Mononuclear cell (primary cell): ENCODE results near the gene NAGLU. TPM values are rescaled to one million over a fixed set of nuclear protein-coding genes. Genes with fewer than 3 reads are reported as not detected.

Source experiments
- H3K27me3 ChIP-seq: 2 replicates; pipeline ENCODE4 v1.6.0; 2011; ENCODE audit warnings: low read length, control low read depth; ENCODE audit not compliant: insufficient read depth
- H3K4me1 ChIP-seq: 2 replicates; pipeline ENCODE4 v1.5.1; 2011; ENCODE audit warnings: mild to moderate bottlenecking, low read length, control low read depth; ENCODE audit not compliant: insufficient read depth
- H3K4me3 ChIP-seq: 2 replicates; pipeline ENCODE4 v1.5.1; 2011; ENCODE audit warnings: mild to moderate bottlenecking, low read length, moderate library complexity
- H3K9me3 ChIP-seq: 2 replicates; pipeline ENCODE4 v1.5.1; 2011; ENCODE audit warnings: low read depth, mild to moderate bottlenecking, control low read depth, low read length
- total RNA-seq: library from RNA; depleted of rRNA; stranded (reverse); fragments of >200 nt; gene quantifications from one replicate; pipeline ENCODE4 v1.2.3, GENCODE V29; 2012

Gene NAGLU
- total RNA-seq: 7.9 TPM

DNA sequence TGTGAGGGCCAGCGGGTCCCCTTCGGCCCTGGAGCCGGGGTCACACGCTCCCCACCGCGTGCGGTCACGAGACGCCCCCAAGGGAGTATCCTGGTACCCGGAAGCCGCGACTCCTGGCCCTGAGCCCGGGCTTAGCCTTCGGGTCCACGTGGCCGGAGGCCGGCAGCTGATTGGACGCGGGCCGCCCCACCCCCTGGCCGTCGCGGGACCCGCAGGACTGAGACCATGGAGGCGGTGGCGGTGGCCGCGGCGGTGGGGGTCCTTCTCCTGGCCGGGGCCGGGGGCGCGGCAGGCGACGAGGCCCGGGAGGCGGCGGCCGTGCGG lies at the start of gene NAGLU:
NAGLU (plus strand) TSS at position 194 of the 324 bp plus-strand sequence; CDS start at position 226, 32 bp downstream.
- H3K9me3 ChIP-seq: no peaks in the 10 kb centered on the region

GRCh38 chr17:42488032-42488431 lies 48.0 kb upstream of the NAGLU start:
- Histone ChIP-seq H3K4me3 (no peak overlapping the region), H3K27me3 (no peaks in the 10 kb centered on the region), H3K4me1 (peaks cover 12% of the 10 kb centered on the region), H3K9me3 (no peaks in the 10 kb centered on the region)

More for the DNA sequence above, at the start of gene NAGLU:
- Histone ChIP-seq H3K4me1 (peaks cover 40% of the 10 kb centered on the region), H3K4me3 (peak within 1 kb of the TSS; percentile 37), H3K27me3 (no peaks in the 10 kb centered on the region)

- Histone ChIP-seq H3K27me3 (no peaks in the 10 kb centered on the region), H3K4me3 (no peak overlapping the region), H3K9me3 (no peaks in the 10 kb centered on the region), H3K4me1 (no peaks in the 10 kb centered on the region)
Measured at GRCh38 chr17:42493319-42493718, 42.7 kb upstream of the NAGLU start.

DNA sequence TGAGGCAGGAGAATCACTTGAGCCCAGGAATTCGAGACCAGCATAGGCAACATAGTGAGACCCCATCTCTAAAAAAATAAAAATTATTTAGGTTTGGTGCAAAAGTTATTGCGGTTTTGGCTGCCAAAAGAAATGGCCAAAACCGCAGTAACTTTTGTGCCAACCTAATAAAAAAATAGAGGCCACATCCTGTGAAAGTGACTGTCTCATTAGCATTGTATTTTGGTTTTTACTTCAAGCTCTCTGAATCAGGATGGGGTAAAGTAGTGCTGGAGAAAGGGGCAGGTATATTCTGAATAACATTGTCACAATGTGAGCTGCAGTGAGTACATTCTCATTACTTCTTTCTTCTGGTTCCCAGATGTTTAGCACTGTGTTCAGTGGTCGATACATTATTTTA lies 41.4 kb upstream of the NAGLU start:
- H3K27me3 ChIP-seq: no peaks in the 10 kb centered on the region
- no peaks in the 10 kb centered on the region for H3K4me1 ChIP-seq
- H3K4me3 ChIP-seq: no peak overlapping the region
- no peaks in the 10 kb centered on the region for H3K9me3 ChIP-seq

- Histone ChIP-seq H3K4me3 (no peak overlapping the region), H3K4me1 (no peaks in the 10 kb centered on the region)
Measured at GRCh38 chr17:42498828-42499227, 37.2 kb upstream of the NAGLU start.

GRCh38 chr17:42502091-42502490 lies 34.0 kb upstream of the NAGLU start:
- H3K4me3 ChIP-seq: no peak overlapping the region
- H3K27me3 ChIP-seq: no peaks in the 10 kb centered on the region

More at GRCh38 chr17:42498828-42499227, 37.2 kb upstream of the NAGLU start:
- Histone ChIP-seq H3K9me3 (no peaks in the 10 kb centered on the region), H3K27me3 (no peaks in the 10 kb centered on the region)

DNA sequence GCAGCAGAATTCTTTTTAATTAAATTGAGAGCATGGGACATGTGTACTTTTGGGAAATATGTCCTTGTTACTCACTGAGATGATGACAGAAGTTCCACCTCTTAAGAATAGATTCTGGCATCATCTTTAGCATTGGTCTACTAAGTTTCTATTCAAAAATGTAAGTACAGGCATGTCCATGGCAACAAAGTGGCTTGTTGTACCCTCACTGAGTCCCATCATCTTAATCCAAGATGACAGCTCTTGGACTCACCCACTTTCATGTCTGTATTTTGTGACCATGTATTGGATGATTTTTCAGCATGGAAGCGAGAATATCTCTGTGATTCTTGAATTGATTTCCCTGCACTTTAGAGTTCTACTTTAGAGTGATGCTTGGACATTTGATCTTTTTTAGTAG lies 33.1 kb upstream of the NAGLU start:
- H3K9me3 ChIP-seq: no peaks in the 10 kb centered on the region
- no peaks in the 10 kb centered on the region for H3K4me1 ChIP-seq
- no peak overlapping the region for H3K4me3 ChIP-seq
- H3K27me3 ChIP-seq: no peaks in the 10 kb centered on the region

More at GRCh38 chr17:42502091-42502490, 34.0 kb upstream of the NAGLU start:
- Histone ChIP-seq H3K4me1 (no peaks in the 10 kb centered on the region), H3K9me3 (no peaks in the 10 kb centered on the region)

DNA sequence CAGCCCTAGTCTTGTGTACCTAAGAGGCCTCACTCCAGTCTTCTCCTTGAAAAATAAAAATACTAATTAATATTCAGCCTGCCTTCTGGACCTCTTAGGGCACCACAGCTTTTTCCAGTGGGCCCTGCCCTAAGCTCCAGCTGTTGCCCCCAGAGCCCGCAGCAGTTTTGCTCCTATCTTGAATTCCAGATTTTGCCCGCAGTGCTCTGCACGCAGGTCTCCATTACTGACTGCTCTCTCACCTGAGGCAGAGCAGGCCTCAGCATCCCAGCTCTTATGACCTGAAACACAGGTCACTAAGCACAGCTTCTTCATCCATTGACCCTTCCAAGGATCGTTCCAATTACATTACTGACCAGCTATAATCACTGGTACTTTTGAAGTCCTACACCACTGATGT lies 28.4 kb upstream of the NAGLU start:
- H3K4me1 ChIP-seq: no peaks in the 10 kb centered on the region
- H3K9me3 ChIP-seq: no peaks in the 10 kb centered on the region
- H3K27me3 ChIP-seq: no peaks in the 10 kb centered on the region
- H3K4me3 ChIP-seq: no peak overlapping the region

DNA sequence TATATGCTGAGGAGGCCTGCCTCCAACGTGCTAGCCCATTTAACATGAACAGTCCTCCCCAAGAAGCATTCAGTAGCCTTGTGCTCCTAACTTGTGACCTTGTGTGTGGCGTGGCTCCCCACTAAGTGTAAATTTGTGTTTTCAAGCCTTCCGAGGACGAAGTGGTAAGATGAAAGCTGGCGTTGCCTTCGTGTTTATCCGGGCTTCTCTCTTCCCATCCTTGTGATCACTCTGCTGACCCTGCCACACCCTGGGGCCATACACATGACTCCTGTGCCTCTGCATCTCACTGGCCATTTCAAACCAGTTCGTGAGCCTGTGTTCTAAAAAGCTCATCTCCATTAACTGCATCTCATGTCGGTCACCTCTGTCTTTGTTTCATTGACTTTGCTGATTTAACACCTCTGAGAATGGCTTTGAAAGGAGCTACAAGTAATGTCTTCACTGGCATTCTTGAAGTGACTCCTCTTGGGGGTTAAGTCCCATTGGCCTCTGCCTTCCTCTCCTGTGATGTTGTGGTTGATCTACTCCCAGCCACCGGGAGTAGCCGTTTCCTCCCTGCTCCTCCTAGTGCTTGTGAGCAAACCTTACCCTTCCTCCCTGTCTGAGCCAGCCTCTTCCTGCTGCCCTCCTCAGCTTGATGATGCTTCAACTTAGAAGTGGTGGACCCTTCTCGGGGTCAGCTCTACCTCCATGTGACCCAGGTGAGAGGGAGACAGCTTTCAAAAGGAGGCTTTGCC lies 27.4 kb upstream of the NAGLU start:
- H3K4me3 ChIP-seq: no peak overlapping the region
- H3K27me3 ChIP-seq: no peaks in the 10 kb centered on the region
- no peaks in the 10 kb centered on the region for H3K4me1 ChIP-seq
- no peaks in the 10 kb centered on the region for H3K9me3 ChIP-seq

- no peaks in the 10 kb centered on the region for H3K9me3 ChIP-seq
- H3K4me3 ChIP-seq: no peak overlapping the region
- H3K27me3 ChIP-seq: no peaks in the 10 kb centered on the region
- no peaks in the 10 kb centered on the region for H3K4me1 ChIP-seq
Measured at GRCh38 chr17:42509409-42509808, 26.6 kb upstream of the NAGLU start.

- no peaks in the 10 kb centered on the region for H3K4me1 ChIP-seq
Measured at GRCh38 chr17:42509841-42510240, 26.2 kb upstream of the NAGLU start.

DNA sequence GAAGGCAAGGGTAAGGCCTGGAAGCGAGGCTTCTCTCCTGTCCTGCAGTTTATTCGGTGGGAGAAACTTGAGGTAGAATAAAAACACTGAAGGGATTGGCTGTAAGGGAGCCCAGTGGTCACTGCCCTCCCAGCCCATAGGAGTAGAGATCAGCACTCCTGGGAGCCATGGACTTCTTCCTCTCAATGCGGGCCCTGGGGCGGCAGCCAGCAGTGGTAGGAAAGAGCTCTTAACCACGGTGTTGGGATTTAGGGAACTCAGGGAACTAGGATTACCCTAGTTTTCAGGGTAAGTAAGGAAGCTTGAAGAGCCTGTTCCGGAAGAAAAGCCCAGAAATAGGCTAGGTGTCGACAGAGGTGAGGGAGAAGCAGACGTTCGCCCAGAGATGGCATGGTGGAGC lies 23.8 kb upstream of the NAGLU start:
- peaks cover 2% of the 10 kb centered on the region for H3K4me1 ChIP-seq
- no peak overlapping the region for H3K4me3 ChIP-seq
- H3K9me3 ChIP-seq: no peaks in the 10 kb centered on the region
- H3K27me3 ChIP-seq: no peaks in the 10 kb centered on the region

More at GRCh38 chr17:42509841-42510240, 26.2 kb upstream of the NAGLU start:
- Histone ChIP-seq H3K27me3 (no peaks in the 10 kb centered on the region), H3K4me3 (no peak overlapping the region), H3K9me3 (no peaks in the 10 kb centered on the region)

DNA sequence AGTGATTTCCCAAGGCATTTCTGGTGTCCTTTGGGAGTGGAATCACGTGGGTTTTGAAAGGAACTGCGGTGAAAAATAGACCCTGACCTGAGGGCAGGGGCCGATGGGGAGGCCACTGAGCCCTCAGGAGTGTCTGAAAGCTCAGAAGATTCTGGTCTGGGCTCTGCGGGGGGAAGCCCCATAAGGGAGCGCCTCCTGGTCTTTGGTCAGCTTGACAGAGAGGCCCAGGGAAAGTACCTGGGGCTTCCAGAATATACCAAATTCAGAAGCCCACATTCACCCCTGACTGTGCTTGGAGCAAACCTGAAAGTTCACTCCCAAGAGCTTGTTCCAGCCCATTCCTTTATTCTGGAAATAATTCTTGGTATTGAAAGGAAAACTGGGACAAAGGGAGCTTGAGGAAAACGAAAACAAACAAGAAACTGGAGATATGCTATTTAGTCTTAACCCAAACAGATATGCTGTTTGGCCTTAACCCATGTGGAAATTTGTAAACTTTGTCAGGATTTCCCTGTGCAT lies 23.2 kb upstream of the NAGLU start:
- H3K4me1 ChIP-seq: peaks cover 8% of the 10 kb centered on the region
- no peaks in the 10 kb centered on the region for H3K27me3 ChIP-seq
- no peak overlapping the region for H3K4me3 ChIP-seq
- no peaks in the 10 kb centered on the region for H3K9me3 ChIP-seq

GRCh38 chr17:42513686-42514085 lies 22.4 kb upstream of the NAGLU start:
- no peaks in the 10 kb centered on the region for H3K27me3 ChIP-seq
- H3K4me1 ChIP-seq: peaks cover 17% of the 10 kb centered on the region
- H3K9me3 ChIP-seq: no peaks in the 10 kb centered on the region
- no peak overlapping the region for H3K4me3 ChIP-seq

DNA sequence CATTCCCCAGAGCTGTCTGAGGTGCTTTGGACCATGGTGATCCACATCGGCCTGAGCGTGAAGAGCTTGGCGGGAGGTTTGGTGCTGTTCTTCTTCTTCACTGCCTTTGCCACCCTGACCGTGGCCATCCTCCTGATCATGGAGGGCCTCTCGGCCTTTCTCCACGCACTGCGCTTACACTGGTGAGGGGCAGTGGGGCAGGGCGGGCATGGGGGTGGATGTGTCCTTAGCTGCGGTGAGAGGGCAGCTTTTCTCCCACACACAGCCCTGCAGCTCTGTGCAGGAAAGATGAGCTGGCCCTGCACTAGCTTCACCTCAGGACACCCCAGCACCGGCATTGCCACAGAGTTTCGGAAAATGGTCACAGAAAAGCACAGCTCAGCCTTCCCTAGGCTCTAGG lies 21.8 kb upstream of the NAGLU start:
- H3K9me3 ChIP-seq: no peaks in the 10 kb centered on the region
- H3K4me3 ChIP-seq: no peak overlapping the region
- peaks cover 23% of the 10 kb centered on the region for H3K4me1 ChIP-seq
- no peaks in the 10 kb centered on the region for H3K27me3 ChIP-seq

DNA sequence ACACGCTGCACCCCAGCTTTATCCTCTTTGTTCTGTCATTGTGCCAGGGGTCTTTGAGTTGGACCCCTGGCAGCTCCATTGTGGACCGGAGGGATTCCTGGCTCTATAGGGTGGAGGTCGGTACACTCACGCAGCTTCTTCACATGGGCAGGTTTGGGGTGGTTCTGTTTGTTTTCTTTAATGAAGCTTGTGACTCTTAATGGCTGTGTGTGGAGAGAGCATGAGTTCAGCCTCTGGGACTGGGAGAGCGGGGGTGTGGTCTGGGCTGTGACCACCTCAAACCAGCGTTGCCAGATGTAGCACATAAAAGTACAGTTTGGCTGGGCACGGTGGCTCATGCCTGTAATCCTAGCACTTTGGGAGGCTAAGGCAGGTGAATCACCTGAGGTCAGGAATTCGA lies 21.2 kb upstream of the NAGLU start:
- Histone ChIP-seq H3K4me3 (no peak overlapping the region), H3K4me1 (peaks cover 29% of the 10 kb centered on the region), H3K27me3 (no peaks in the 10 kb centered on the region), H3K9me3 (no peaks in the 10 kb centered on the region)
